Renal pelvis (tissue), 12 donors: Measurements from ENCODE around the gene SOCS1. TPM values are rescaled to one million over a fixed set of nuclear protein-coding genes. Genes with fewer than 3 reads are reported as not detected.
"Not testable (repeated sequence)": the region's sequence is repeated elsewhere in the genome, so short reads cannot be mapped to it uniquely, and the experiment has no call there.

Experiments used
- DNase-seq: peaks from one replicate; pipeline ENCODE4 v3.0.0-alpha.2; 2013
- long read RNA-seq, 16 experiments: transcript quantifications; one replicate each; lab custom pipeline, GENCODE V29; 2026
- polyA plus RNA-seq, 3 donors: library from polyadenylated mRNA; unstranded; fragments of 120-200 nt; gene quantifications; one replicate each; pipeline ENCODE4 v1.2.1, GENCODE V29; 2013; ENCODE audit not compliant: insufficient read length in 3 of 3

SOCS1 gene
- polyA plus RNA-seq, result 1 to 10 TPM; 4.8 to 9.1 (median 6.6) TPM
- long read RNA-seq, donor 1, transcript SOCS1-201 (2 exons, 1,225 nt), result major isoform, 10 of 14 reads
- long read RNA-seq, donor 1, partial matches to known transcripts, result 0 of 14 reads
- long read RNA-seq, donor 1, other reads (novel, unspliced or antisense), result 0 of 14 reads
- long read RNA-seq, donor 2, transcript SOCS1-202 (1 exons, 1,784 nt), result minor isoform, 5 of 14 reads
- long read RNA-seq, donor 2, transcript SOCS1-201 (2 exons, 1,225 nt), result major isoform, 9 of 14 reads
- long read RNA-seq, donor 2, partial matches to known transcripts, result 0 of 14 reads
- long read RNA-seq, donor 2, other reads (novel, unspliced or antisense), result 0 of 14 reads
- long read RNA-seq, donor 3, transcript SOCS1-202 (1 exons, 1,784 nt), result minor isoform, 6 of 19 reads
- long read RNA-seq, donor 3, transcript SOCS1-201 (2 exons, 1,225 nt), result major isoform, 13 of 19 reads
- long read RNA-seq, donor 3, partial matches to known transcripts, result 0 of 19 reads
- long read RNA-seq, donor 3, other reads (novel, unspliced or antisense), result 0 of 19 reads
- long read RNA-seq, donor 4, transcript SOCS1-201 (2 exons, 1,225 nt), result major isoform, 13 of 16 reads
- long read RNA-seq, donor 4, partial matches to known transcripts, result 0 of 16 reads
- long read RNA-seq, donor 4, other reads (novel, unspliced or antisense), result 0 of 16 reads
- long read RNA-seq, donor 5, transcript SOCS1-201 (2 exons, 1,225 nt), result major isoform, 7 of 12 reads
- long read RNA-seq, donor 5, transcript SOCS1-202 (1 exons, 1,784 nt), result minor isoform, 5 of 12 reads
- long read RNA-seq, donor 5, partial matches to known transcripts, result 0 of 12 reads
- long read RNA-seq, donor 5, other reads (novel, unspliced or antisense), result 0 of 12 reads
- long read RNA-seq, donor 6, transcript SOCS1-201 (2 exons, 1,225 nt), result major isoform, 14 of 18 reads
- long read RNA-seq, donor 6, partial matches to known transcripts, result 0 of 18 reads
- long read RNA-seq, donor 6, other reads (novel, unspliced or antisense), result 0 of 18 reads
- long read RNA-seq, donor 7, transcript SOCS1-201 (2 exons, 1,225 nt), result major isoform, 17 of 22 reads
- long read RNA-seq, donor 7, transcript SOCS1-202 (1 exons, 1,784 nt), result minor isoform, 5 of 22 reads
- long read RNA-seq, donor 7, partial matches to known transcripts, result 0 of 22 reads
- long read RNA-seq, donor 7, other reads (novel, unspliced or antisense), result 0 of 22 reads
- long read RNA-seq, donor 8, transcript SOCS1-201 (2 exons, 1,225 nt), result major isoform, 7 of 11 reads
- long read RNA-seq, donor 8, partial matches to known transcripts, result 0 of 11 reads
- long read RNA-seq, donor 8, other reads (novel, unspliced or antisense), result 0 of 11 reads
- long read RNA-seq, donor 9, transcript SOCS1-201 (2 exons, 1,225 nt), result major isoform, 10 of 12 reads
- long read RNA-seq, donor 9, partial matches to known transcripts, result 0 of 12 reads
- long read RNA-seq, donor 9, other reads (novel, unspliced or antisense), result 0 of 12 reads
- long read RNA-seq, donor 10, transcript SOCS1-201 (2 exons, 1,225 nt), result major isoform, 8 of 11 reads
- long read RNA-seq, donor 10, partial matches to known transcripts, result 0 of 11 reads
- long read RNA-seq, donor 10, other reads (novel, unspliced or antisense), result 0 of 11 reads
- long read RNA-seq, donor 11, transcript SOCS1-201 (2 exons, 1,225 nt), result major isoform, 19 of 23 reads
- long read RNA-seq, donor 11, partial matches to known transcripts, result 0 of 23 reads
- long read RNA-seq, donor 11, other reads (novel, unspliced or antisense), result 0 of 23 reads
- long read RNA-seq, donor 12, transcript SOCS1-201 (2 exons, 1,225 nt), result major isoform, 13 of 19 reads
- long read RNA-seq, donor 12, transcript SOCS1-202 (1 exons, 1,784 nt), result minor isoform, 6 of 19 reads
- long read RNA-seq, donor 12, partial matches to known transcripts, result 0 of 19 reads
- long read RNA-seq, donor 12, other reads (novel, unspliced or antisense), result 0 of 19 reads
- long read RNA-seq, donor 13, transcript SOCS1-201 (2 exons, 1,225 nt), result major isoform, 9 of 13 reads
- long read RNA-seq, donor 13, partial matches to known transcripts, result 0 of 13 reads
- long read RNA-seq, donor 13, other reads (novel, unspliced or antisense), result 0 of 13 reads
- long read RNA-seq, donor 14, result 0 reads
- long read RNA-seq, donor 15, result 0 reads
- long read RNA-seq, donor 16, transcript SOCS1-202 (1 exons, 1,784 nt), result minor isoform, 6 of 27 reads
- long read RNA-seq, donor 16, transcript SOCS1-201 (2 exons, 1,225 nt), result major isoform, 21 of 27 reads
- long read RNA-seq, donor 16, partial matches to known transcripts, result 0 of 27 reads
- long read RNA-seq, donor 16, other reads (novel, unspliced or antisense), result 0 of 27 reads

- peak; percentile 88 for DNase-seq
Observed at GRCh38 chr16:11255737-11256660, at the start of gene SOCS1. TSS of gene SOCS1 (minus strand) at chr16:11256204. CDS start at chr16:11255478, 726 bp downstream.

DNA sequence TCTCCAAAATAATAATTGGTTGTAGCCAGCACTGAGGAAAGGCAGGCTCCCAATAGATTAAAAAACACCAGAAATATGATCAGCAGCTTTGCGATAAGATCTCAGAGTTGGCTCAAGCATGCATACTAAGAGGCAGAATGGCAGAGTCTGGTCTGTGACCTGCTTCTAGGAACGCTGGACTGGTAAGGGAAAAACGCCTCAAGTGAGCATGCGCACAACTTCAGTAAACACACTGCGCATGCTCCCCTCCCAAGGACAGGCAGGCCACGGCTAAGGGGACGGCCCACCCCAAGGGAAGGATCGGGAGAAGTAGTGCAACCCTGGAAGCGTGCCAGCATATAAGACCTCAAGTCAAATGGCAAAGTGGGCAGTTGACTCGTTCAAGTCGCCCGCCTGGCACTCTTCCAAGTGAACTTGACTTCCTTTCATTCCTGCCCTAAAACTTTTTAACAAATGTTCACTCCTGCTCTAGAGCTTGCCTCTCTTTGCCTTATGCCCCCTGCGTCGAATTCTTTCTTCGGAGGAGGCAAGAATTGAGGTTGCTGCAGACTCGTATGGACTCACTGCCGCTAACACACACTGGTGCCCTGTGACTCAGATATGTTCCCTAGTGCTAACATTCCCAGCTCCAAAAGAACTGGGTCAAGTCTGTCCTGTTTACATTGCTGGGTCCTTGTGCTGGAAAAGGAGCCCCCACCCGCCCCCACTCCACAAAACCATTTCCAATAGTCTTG, 47.6 kb upstream of the SOCS1 start:
- DNase-seq, result no peak

GRCh38 chr16:11302977-11303376, 47.0 kb upstream of the SOCS1 start:
- DNase-seq, result no peak

GRCh38 chr16:11301645-11302501, 45.9 kb upstream of the SOCS1 start:
- DNase-seq, result no peak

GRCh38 chr16:11300560-11300892, 44.5 kb upstream of the SOCS1 start:
- no peak for DNase-seq

DNA sequence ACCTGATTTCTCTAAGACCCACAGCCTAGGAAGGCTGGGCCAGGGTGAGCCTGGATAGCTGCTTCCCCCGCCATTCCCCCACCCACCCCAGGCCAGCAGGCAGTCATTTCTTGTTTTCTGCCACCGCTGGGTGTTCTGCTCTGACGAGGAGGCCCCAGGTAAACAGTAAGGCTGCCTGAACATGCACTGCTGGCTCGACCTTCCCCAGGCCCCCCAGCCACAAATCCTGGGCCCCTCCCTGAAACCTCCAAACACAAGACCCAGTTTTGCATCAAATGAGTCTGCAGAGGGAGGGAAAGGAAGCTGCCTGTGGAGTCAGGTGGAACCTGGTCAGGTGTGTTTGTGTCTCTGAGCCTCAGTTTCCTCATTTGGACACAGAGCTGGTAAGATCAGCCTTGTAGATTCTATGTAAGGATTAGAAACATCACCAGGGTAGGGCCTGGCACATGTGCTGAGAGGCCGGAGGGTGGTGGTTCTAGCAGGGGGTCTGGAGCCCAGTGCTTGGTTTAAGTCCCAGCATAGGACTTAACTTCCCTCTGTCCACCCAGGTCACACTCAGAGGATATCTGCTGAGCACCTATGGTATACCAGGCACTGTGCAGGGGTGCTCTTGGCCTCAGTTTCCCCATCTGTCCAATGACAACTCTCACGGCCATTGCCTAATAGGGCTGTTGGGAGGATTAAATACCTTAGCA, 44.0 kb upstream of the SOCS1 start:
- no peak for DNase-seq

- DNase-seq, result not testable (repeated sequence)
Observed at GRCh38 chr16:11298950-11299547, 43.0 kb upstream of the SOCS1 start.

DNA sequence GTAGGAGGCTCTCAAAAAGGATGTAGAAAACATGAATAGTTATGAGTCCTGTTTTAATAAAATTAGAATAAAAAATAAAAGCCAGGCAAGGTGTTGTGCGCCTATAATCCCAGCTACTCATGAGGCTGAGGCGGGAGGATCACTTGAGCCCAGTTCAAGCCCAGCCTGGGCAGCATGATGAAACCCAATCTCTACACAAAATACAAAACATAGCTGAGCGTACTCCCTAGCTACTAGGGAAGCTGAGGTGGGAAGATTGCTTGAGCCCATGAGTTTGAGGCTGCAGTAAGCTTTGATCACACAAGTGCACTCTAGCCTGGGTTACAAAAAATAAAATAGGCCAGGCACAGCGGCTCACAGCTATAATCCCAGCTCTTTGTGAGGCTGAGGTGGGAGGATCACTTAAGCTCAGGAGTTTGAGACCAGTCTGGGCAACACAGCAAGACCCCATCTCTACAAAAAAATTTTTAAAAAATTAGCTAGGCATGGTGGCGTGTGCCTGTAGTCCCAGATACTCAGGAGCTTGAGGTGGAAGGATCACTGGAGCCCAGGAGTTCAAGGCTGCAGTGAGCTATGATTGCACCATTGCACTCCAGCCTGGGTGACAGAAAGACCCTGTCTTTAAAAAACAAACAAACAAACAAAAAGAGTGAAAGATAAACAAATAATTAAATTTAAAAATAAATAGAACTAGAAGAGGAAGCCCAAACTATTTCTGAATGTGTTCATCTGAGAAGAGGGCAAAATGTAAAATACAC, 42.3 kb upstream of the SOCS1 start:
- DNase-seq, result no peak

- no peak for DNase-seq
Observed at GRCh38 chr16:11297492-11298142, 41.6 kb upstream of the SOCS1 start.

- DNase-seq, result no peak
Observed at GRCh38 chr16:11296706-11297491, 40.9 kb upstream of the SOCS1 start.

DNA sequence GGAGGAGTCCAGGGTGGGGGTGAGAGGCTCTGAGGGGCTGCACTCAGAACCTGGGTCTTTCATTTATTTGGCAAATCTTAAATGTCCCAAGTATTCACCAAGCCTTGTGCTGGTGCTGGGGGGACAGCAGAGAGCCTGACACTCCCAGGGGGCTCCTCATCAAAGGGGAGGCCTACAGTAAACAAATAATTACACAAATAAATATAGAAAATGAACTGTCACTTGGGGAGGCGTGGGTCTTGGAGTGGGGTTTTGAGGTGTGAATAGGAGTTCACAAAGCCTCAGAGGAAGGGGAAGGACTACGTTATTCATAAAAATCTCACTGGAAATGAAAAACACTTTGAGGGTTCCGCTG, 40.3 kb upstream of the SOCS1 start:
- no peak for DNase-seq

DNA sequence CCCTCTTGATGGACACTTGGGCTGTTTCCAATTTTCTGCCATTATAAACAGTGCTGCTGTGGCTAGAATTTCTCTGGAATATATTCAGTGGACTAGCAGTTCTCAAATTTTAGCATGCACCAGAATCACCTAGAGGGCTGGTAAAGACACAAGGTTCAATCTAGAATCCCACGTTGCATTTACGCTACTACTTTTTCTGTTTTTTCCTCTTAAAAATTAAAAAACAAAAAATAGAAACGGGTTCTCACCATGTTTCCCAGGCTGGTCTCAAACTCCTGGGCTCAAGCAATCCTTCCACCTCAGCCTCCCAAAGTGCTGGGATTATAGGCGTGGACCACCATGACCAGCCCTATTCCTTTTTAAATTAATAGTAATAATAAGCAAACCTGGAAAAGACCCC, 39.7 kb upstream of the SOCS1 start:
- DNase-seq, result no peak

DNA sequence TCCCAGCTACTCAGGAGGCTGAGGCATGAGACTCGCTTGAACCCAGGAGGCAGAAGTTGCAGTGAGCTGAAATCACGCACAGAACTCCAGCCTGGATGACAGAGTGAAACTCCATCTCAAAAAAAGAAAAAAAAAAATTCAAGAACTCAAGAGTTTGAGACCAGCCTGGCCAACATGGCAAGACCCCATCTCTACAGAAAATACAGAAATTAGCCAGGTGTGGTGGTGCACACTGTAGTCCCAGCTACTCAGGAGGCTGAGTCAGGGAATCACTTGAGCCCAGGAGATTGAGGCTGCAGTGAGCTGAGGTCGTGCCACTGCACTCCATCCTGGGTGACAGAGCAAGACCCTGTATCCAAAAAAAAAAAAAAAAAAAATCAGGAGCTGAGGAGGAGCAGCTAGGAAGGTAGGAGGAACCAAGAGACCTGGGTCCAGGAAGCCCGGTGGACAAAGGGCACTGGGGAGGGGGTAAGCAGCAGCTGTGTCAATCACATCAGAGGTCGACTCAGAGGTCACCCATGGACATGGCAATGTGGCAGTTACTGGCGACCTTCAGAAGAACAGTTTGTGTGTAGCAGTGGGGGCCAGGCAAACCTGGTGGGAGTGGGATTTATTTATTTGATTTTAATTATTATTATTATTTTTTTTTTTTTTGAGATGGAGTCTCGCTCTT, 36.2 kb upstream of the SOCS1 start:
- no peak for DNase-seq
